Stomach (tissue), 4 donors: ENCODE results near the gene RBM23.

ENCODE experiments used
- EP300 ChIP-seq: sonication (generic); formaldehyde crosslinking; IDR thresholded peaks from one replicate; pipeline ENCODE4 v1.6.1; 2017; ENCODE audit warnings: antibody characterized with exemption
- POLR2AphosphoS5 ChIP-seq, 3 donors: sonication (generic); formaldehyde crosslinking; IDR thresholded peaks; one replicate each; pipeline ENCODE4 v1.6.1; 2016; ENCODE audit warnings: antibody characterized with exemption in 3 of 3

DNA sequence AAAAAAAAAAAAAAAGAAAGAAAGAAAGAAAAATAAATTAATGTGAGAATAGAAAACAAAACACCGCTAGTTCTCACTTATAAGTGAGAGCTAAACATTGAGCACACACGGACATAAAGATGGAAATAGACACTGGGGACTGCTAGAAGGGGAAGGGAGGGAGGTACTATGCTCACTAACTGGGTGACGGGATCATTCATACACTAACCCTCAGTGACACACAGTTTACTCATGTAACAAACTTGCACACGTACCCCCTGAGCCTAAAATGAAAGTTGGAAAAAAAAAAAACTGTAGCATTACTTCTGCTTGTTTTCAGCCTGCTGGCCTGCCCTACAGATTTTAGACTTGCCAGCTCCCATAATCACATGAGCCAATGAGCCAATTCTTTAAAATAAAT, 20.7 kb upstream of the RBM23 start:
- TF ChIP-seq EP300 (no peak), POLR2AphosphoS5 (IDR thresholded peaks at IDR 0.05) (no peak)
